Mucosa of descending colon (tissue), 3 donors: ENCODE measurements around the gene USP34. TPM values are rescaled to one million over a fixed set of nuclear protein-coding genes. Genes with fewer than 3 reads are reported as not detected.
"Not testable (repeated sequence)": the region's sequence is repeated elsewhere in the genome, so short reads cannot be mapped to it uniquely, and the experiment has no call there.

ENCODE experiments used
- ATAC-seq: fragments of 200-7000 bp; cut with Tn5 transposase; one replicate; pipeline ENCODE4 v1.9.1; 2020; ENCODE audit warnings: mild to moderate bottlenecking, moderate library complexity
- DNase-seq, 3 donors: peaks; one replicate each; pipeline ENCODE4 v3.0.0-alpha.2; 2020
- H3K36me3 ChIP-seq: fragments of 200-600 bp; one replicate; pipeline ENCODE4 v1.8.0; 2021; ENCODE audit warnings: low read depth, mild to moderate bottlenecking
- H3K4me1 ChIP-seq: fragments of 200-600 bp; one replicate; pipeline ENCODE4 v1.8.0; 2021; ENCODE audit warnings: low read depth, mild to moderate bottlenecking
- H3K4me3 ChIP-seq: fragments of 200-600 bp; one replicate; pipeline ENCODE4 v1.8.0; 2021; ENCODE audit warnings: mild to moderate bottlenecking
- H3K9me3 ChIP-seq: fragments of 200-600 bp; one replicate; pipeline ENCODE4 v1.8.0; 2021; ENCODE audit warnings: mild to moderate bottlenecking
- CTCF ChIP-seq: fragments of 200-600 bp; IDR thresholded peaks from one replicate; pipeline ENCODE4 v1.8.0; 2022; ENCODE audit warnings: antibody characterized with exemption, mild to moderate bottlenecking
- intact Hi-C, 2 donors: fragments of 100-400 bp; cut with DNase I in 1 of 2; cut with micrococcal nuclease in 1 of 2; formaldehyde crosslinking; loops; one replicate each; pipeline versions ENCODE4 v1.11.0 to v1.11.1; 2022; cut with DNase I, micrococcal nuclease
- total RNA-seq, 3 donors: library from RNA; stranded (reverse); fragmentation: NEBNext Ultra II Directional in 2 of 3; extraction: Animal tissue kit (Norgen Biotek cat#: 25700) in 2 of 3; gene quantifications; one replicate each; pipeline versions ENCODE4 v1.2.1 to v1.2.4, GENCODE V29; 2021 to 2023
- donor health status: DM: no; HTN: no; CAD: no; lungs with moderate emphysema.
- donor health status: DM: no; HTN: no; CAD: no.
- donor health status: DM: no; HTN: yes; CAD: no.

USP34 gene
- total RNA-seq, 3 donors from 2014 or later, result 67.9 to 132 (median 88.4) TPM

GRCh38 chr2:61463769-61464475, 7.0 kb downstream of the USP34 start:
- no peak for TF ChIP-seq CTCF
- no peak for ATAC-seq
- Histone ChIP-seq H3K4me3 (no peak overlapping the region), H3K9me3 (no peaks in the 10 kb centered on the region), H3K36me3 (no peaks in the 10 kb centered on the region), H3K4me1 (peaks cover 21% of the 10 kb centered on the region)
- DNase-seq, result no peak
- intact Hi-C loops, result no loop called here

GRCh38 chr2:61461404-61461803, 9.5 kb downstream of the USP34 start:
- Histone ChIP-seq H3K9me3 (no peaks in the 10 kb centered on the region), H3K4me1 (peaks cover 13% of the 10 kb centered on the region), H3K4me3 (no peak overlapping the region), H3K36me3 (no peaks in the 10 kb centered on the region)
- DNase-seq (no peak), ATAC-seq (no peak)
- TF ChIP-seq CTCF, result no peak
- intact Hi-C loops, result no loop called here

GRCh38 chr2:61460163-61460562, 10.7 kb downstream of the USP34 start:
- intact Hi-C loops, result no loop called here
- Histone ChIP-seq H3K36me3 (no peaks in the 10 kb centered on the region), H3K9me3 (no peaks in the 10 kb centered on the region), H3K4me3 (no peak overlapping the region), H3K4me1 (peaks cover 13% of the 10 kb centered on the region)
- no peak for ATAC-seq
- no peak for TF ChIP-seq CTCF
- DNase-seq, result no peak

GRCh38 chr2:61456746-61457420, 14.0 kb downstream of the USP34 start:
- Histone ChIP-seq H3K4me1 (no peaks in the 10 kb centered on the region), H3K9me3 (no peaks in the 10 kb centered on the region), H3K36me3 (no peaks in the 10 kb centered on the region), H3K4me3 (no peak overlapping the region)
- DNase-seq (peak in 1 of 3 donors; percentile 7), ATAC-seq (no peak)
- intact Hi-C loops, result no loop called here
- no peak for TF ChIP-seq CTCF

- no peaks in the 10 kb centered on the region for H3K4me1 ChIP-seq
- H3K36me3 ChIP-seq, result no peaks in the 10 kb centered on the region
- intact Hi-C loops, result no loop called here
- H3K4me3 ChIP-seq, result no peak overlapping the region
- no peak for DNase-seq
- TF ChIP-seq CTCF, result no peak
- H3K9me3 ChIP-seq, result no peaks in the 10 kb centered on the region
- ATAC-seq, result no peak
Measured at GRCh38 chr2:61456070-61456745, 14.7 kb downstream of the USP34 start.

- H3K9me3 ChIP-seq, intact Hi-C loops, DNase-seq, H3K36me3 ChIP-seq, ATAC-seq, H3K4me1 ChIP-seq, H3K4me3 ChIP-seq: not testable (repeated sequence)
Measured at GRCh38 chr2:61454972-61455371, 15.9 kb downstream of the USP34 start.
